Measurements from ENCODE around the gene ADARB2.

The ADARB2 gene

DNA sequence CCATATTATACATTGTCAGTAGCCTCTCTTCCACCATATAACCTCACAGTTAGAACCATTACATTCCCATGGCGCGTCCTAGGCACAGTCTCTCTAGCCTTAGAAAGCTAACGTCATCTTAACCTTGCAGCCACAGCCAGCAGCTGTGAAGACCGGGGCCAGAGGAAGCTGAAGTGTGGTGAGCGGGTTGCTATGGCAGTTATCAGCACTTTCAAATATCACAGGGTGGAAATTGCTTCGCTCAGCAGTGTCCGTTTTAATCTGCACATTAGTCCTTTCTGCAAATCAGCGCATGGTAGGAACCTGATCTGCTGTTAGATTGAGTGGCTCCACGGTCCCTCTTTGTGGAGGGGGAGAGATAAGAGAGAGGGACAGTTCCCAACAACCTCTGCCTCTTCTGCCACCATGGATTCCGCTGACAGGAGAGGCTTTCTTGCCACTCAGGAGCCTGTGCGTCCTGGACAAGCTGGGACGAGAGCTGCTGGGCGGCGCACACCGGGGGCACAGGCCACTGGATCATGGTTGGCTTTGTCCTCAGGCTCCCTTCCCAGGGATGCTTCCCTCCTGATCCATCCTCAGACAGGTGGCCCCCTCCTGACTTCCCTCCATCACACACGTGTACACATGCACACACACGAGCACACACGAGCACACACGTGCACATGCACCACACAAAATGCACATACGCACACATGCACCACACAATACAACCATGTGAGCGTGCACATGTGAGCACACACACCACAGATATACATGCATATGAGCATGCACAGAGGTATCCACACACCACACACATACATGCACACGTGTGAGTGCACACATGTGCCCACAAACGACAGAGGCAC, 587.3 kb downstream of the ADARB2 start:
- no peak overlapping the region for H3K4me3 ChIP-seq (ENCODE audit: low read depth, low read length)
- no peak for TF ChIP-seq CTCF (IDR thresholded peaks at IDR 0.05; ENCODE audit: borderline replicate concordance, insufficient read depth, low read depth, low read length)

GRCh38 chr10:1148855-1149605, 588.3 kb downstream of the ADARB2 start:
- no peak overlapping the region for H3K4me3 ChIP-seq (ENCODE audit: low read depth, low read length)
- TF ChIP-seq CTCF (IDR thresholded peaks at IDR 0.05; ENCODE audit: borderline replicate concordance, insufficient read depth, low read depth, low read length) = no peak

GRCh38 chr10:1147810-1148209, 589.5 kb downstream of the ADARB2 start:
- TF ChIP-seq CTCF (IDR thresholded peaks at IDR 0.05; ENCODE audit: borderline replicate concordance, insufficient read depth, low read depth, low read length) = no peak

DNA sequence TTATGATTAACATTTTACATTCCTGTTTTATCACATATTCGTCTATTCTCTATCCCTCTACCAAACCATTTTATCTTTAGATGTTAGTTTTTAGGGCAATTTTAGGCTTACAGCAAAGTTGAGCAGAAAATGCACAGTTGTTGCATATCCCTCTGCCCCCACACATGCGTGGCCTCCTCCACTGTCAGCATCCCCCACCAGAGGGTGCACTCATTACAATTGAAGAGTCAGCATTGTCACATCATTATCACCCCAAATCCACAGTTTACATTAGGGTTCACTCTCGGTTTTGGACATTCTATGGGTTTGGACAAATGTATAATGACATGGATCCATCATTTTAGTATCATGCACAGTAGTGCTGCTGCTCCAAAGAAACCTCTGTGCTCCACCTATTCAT, 594.7 kb downstream of the ADARB2 start:
- peak; percentile 39; the same call in 1 of the 2 replicates for TF ChIP-seq CTCF (IDR thresholded peaks at IDR 0.05; ENCODE audit: borderline replicate concordance, insufficient read depth, low read depth, low read length)
- no peak overlapping the region for H3K4me3 ChIP-seq (ENCODE audit: low read depth, low read length)

More at GRCh38 chr10:1147810-1148209, 589.5 kb downstream of the ADARB2 start:
- H3K4me3 ChIP-seq (ENCODE audit: low read depth, low read length) = no peak overlapping the region

- TF ChIP-seq CTCF (IDR thresholded peaks at IDR 0.05; ENCODE audit: borderline replicate concordance, insufficient read depth, low read depth, low read length) = no peak
Observed at GRCh38 chr10:1141701-1142100, 595.6 kb downstream of the ADARB2 start.

GRCh38 chr10:1141261-1141660, 596.1 kb downstream of the ADARB2 start:
- TF ChIP-seq CTCF (IDR thresholded peaks at IDR 0.05; ENCODE audit: borderline replicate concordance, insufficient read depth, low read depth, low read length) = no peak
- H3K4me3 ChIP-seq (ENCODE audit: low read depth, low read length) = no peak overlapping the region

More at GRCh38 chr10:1141701-1142100, 595.6 kb downstream of the ADARB2 start:
- no peak overlapping the region for H3K4me3 ChIP-seq (ENCODE audit: low read depth, low read length)

Measured in GM12875 (cell line).